H1 (cell line): ENCODE data around the gene PPEF2.

Experiments
- MAX ChIP-seq: IDR thresholded peaks from 2 replicates; pipeline ENCODE4 v1.6.1; 2012; ENCODE audit warnings: inconsistent platforms
- POLR2A ChIP-seq, 2 experiments: IDR thresholded peaks; 1 replicate in 1 of 2; 2 replicates in 1 of 2; pipeline ENCODE4 v1.6.1; 2011; ENCODE audit warnings: low read depth in 2 of 2, low read length in 2 of 2, mild to moderate bottlenecking in 2 of 2; ENCODE audit errors: control extremely low read depth in 1 of 2
- RAD21 ChIP-seq, 2 experiments: IDR thresholded peaks in 1 of 2; conservative IDR thresholded peaks in 1 of 2; 2 replicates each; pipeline ENCODE4 v1.6.1; 2011; ENCODE audit warnings: low read depth in 2 of 2, low read length in 2 of 2, improper control_type of control experiment in 1 of 2, inconsistent platforms in 1 of 2, mild to moderate bottlenecking in 1 of 2, moderate library complexity in 1 of 2
- SAP30 ChIP-seq: fragments of 300-600 bp; sonication (generic); IDR thresholded peaks from 2 replicates; pipeline ENCODE4 v1.7.1; 2012; ENCODE audit warnings: low read length, moderate library complexity, mild to moderate bottlenecking, inconsistent platforms; ENCODE audit not compliant: insufficient read depth, insufficient replicate concordance
- SIN3A ChIP-seq, 2 experiments: IDR thresholded peaks in 1 of 2; conservative IDR thresholded peaks in 1 of 2; 2 replicates each; pipeline ENCODE4 v1.6.1; 2011 to 2012; ENCODE audit warnings: low read length in 2 of 2, improper control_type of control experiment in 1 of 2, low read depth in 1 of 2, mild to moderate bottlenecking in 1 of 2
- SIRT6 ChIP-seq: IDR thresholded peaks from one replicate; pipeline ENCODE4 v1.7.1; 2012; ENCODE audit warnings: low read length, inconsistent platforms
- TBP ChIP-seq: IDR thresholded peaks from 2 replicates; pipeline ENCODE4 v1.6.1; 2011; ENCODE audit warnings: low read depth, low read length, improper control_type of control experiment
- TCF12 ChIP-seq: IDR thresholded peaks from 2 replicates; pipeline ENCODE4 v1.6.1; 2011; ENCODE audit warnings: low read depth, mild to moderate bottlenecking, low read length
- TEAD4 ChIP-seq: IDR thresholded peaks from 2 replicates; pipeline ENCODE4 v1.6.1; 2012; ENCODE audit warnings: low read depth, low read length, inconsistent platforms, mixed read lengths
- USF2 ChIP-seq: IDR thresholded peaks from 2 replicates; pipeline ENCODE4 v1.6.1; 2011; ENCODE audit warnings: low read length, improper control_type of control experiment
- ZNF274 ChIP-seq: IDR thresholded peaks from 2 replicates; pipeline ENCODE4 v1.7.0; 2012; ENCODE audit warnings: low read length, borderline replicate concordance; ENCODE audit errors: extremely low read depth
- TF ChIP-seq, protein P1 (sequence below), 3 experiments: IDR thresholded peaks; 1 replicate in 2 of 3; 2 replicates in 1 of 3; pipeline versions ENCODE4 v1.5.1 to v1.6.1; 2011; ENCODE audit warnings: low read length in 3 of 3, mild to moderate bottlenecking in 3 of 3, inconsistent platforms in 2 of 3, low read depth in 1 of 3, moderate library complexity in 1 of 3; ENCODE audit not compliant: insufficient read depth in 1 of 3; ENCODE audit errors: control extremely low read depth in 1 of 3

GRCh38 chr4:75858721-75859120 lies 43.5 kb downstream of the PPEF2 start:
- TF ChIP-seq SIRT6 (no peak), RAD21 (IDR thresholded peaks at IDR 0.05 in 1 of 2, conservative IDR thresholded peaks at IDR 0.05 in 1 of 2; ENCODE audit: low read depth in 2 of 2, low read length in 2 of 2) (no peak), ZNF274 (no peak), USF2 (no peak), TBP (no peak), SAP30 (no peak), MAX (no peak), POLR2A (IDR thresholded peaks at IDR 0.05; ENCODE audit: control extremely low read depth in 1 of 2, low read depth in 2 of 2, low read length in 2 of 2) (no peak), TCF12 (no peak), SIN3A (conservative IDR thresholded peaks at IDR 0.05 in 1 of 2, IDR thresholded peaks at IDR 0.05 in 1 of 2; ENCODE audit: low read depth in 1 of 2, low read length in 2 of 2) (no peak), TEAD4 (no peak)
- TF ChIP-seq, protein P1, sequence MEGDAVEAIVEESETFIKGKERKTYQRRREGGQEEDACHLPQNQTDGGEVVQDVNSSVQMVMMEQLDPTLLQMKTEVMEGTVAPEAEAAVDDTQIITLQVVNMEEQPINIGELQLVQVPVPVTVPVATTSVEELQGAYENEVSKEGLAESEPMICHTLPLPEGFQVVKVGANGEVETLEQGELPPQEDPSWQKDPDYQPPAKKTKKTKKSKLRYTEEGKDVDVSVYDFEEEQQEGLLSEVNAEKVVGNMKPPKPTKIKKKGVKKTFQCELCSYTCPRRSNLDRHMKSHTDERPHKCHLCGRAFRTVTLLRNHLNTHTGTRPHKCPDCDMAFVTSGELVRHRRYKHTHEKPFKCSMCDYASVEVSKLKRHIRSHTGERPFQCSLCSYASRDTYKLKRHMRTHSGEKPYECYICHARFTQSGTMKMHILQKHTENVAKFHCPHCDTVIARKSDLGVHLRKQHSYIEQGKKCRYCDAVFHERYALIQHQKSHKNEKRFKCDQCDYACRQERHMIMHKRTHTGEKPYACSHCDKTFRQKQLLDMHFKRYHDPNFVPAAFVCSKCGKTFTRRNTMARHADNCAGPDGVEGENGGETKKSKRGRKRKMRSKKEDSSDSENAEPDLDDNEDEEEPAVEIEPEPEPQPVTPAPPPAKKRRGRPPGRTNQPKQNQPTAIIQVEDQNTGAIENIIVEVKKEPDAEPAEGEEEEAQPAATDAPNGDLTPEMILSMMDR (IDR thresholded peaks at IDR 0.05; ENCODE audit: control extremely low read depth in 1 of 3, insufficient read depth in 1 of 3, low read depth in 1 of 3, low read length in 3 of 3): no peak
